ENCODE results near the gene SRC.
"Not testable (repeated sequence)": the region's sequence is repeated elsewhere in the genome, so short reads cannot be mapped to it uniquely, and the experiment has no call there.

SRC gene

DNA sequence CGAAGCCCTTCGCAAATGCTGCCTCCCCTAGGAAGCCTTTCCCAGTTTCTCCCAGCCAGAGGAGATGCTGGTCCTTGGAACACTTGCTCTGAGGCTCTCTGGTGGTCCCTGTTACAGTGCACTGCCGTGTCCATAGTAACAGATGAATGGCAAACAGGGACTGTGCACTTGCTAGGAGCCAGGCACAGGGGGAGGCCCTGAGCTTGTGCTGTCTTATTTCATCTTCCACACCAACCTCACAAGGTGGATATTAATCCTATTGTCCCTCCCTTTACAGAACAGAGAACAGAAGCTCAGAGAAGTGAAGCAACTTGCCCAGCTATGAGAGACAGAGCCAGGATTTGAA is 19.0 kb downstream of the SRC start:
- DNase-seq = peak; percentile 11

DNA sequence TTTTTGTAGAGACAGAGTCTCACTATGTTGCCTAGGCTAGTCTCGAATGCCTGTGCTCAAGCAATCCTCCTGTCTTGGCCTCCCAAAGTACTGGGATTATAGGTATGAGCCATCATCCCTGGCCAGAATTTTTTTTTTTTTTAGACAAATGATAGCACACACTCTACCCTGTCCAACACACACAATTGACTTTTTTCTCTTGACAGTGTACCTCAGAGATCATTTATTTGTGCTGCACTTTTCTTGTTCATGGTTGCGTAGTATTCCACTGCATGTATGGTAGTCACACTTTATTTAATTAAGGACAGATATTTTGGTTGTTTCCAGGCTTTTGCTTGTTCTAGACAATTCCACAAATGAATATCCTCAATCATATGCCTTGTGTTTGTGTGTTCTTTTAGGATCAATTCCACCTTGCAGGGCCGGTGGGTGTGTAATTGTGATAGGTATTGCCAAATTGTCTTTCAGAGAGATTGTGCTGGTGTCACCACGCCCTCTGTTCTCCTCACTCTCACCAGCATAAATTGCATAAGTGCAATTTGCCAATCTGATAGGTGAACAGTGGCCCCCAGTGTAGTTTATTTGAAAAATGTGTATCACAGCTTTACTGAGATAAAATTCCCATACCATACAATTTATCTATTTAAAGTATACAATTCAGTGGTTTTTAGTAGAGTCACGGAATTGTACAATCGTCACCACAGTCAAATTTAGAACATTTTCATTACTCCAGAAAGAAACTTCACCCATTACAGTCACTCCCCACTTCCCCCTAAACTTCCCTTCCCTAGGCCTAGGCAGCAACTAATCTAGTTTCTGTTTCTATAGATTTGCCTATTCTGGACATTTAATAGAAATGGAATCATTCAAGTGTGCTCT is 20.1 kb downstream of the SRC start:
- peak; percentile 6 for DNase-seq

DNA sequence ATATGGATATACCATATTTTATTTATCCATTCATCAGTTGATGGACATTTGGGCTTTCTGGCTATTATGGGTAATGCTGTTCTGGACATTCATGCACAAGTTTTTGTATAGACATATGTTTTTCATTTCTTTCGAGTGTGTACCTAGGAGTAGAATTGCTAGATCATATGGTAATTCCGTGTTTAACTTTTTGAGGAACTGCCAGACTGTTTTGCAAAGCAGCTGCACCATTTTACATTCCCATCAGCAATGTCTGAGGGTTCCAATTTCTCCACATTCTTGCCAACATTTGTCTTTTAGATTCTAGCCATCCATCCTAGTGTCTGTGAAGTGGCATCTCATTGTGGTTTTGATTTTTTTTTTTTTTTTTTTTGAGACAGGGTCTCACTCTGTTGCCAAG is 20.8 kb downstream of the SRC start:
- peak; percentile 4 for DNase-seq

DNA sequence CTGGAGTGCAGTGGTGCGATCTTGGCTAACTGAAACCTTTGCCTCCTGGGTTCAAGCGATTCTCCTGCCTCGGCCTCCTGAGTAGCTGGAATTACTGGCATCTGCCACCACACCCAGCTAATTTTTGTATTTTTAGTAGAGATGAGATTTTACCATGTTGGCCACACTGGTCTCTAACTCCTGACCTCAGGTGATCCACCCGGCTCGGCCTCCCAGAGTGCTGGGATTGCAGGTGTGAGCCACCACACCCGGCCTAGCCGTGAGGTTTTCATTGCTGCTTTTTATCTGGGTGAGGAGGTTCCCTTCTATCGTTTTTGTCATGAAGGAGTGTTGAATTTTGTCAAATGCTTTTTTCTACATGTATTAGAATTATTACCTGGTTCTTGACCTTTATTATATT is 23.9 kb downstream of the SRC start:
- peak; percentile 2 for DNase-seq

DNA sequence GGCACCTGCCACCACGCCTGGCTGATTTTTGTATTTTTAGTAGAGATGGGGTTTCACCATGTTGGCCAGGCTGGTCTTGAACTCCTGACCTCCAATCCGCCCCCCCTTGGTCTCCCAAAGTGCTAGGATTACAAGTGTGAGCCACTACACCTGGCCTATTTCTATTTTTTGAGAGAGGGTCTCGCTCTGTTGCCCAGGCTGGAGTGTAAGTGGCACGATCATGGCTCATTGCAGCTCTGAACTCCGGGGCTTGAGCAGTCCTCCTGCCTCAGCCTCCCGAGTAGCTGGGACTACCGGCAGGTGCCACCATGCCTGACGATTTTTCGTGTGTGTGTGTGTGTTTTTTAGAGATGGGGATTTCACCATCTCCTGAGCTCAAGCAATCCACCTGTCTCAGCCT is 25.9 kb downstream of the SRC start:
- DNase-seq = not testable (repeated sequence)

DNA sequence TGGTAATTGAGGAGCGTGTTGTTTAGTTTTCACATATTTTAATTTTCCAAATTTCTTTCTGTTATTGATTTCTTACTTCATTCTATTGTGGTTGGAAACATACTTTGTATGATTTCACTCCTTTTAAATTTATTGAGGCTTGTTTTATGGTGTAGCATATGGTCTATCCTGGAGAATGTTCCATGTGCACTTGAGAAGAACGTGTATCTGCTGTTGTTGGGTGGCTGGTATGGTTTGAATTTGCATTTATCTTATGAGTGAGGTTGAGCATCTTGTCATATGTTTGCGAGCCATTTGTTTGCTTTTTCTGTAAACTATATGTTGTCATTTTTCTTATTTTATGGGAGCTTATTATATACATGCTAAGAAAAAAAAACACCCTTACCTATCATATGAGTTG is 26.5 kb downstream of the SRC start:
- DNase-seq = no peak

DNA sequence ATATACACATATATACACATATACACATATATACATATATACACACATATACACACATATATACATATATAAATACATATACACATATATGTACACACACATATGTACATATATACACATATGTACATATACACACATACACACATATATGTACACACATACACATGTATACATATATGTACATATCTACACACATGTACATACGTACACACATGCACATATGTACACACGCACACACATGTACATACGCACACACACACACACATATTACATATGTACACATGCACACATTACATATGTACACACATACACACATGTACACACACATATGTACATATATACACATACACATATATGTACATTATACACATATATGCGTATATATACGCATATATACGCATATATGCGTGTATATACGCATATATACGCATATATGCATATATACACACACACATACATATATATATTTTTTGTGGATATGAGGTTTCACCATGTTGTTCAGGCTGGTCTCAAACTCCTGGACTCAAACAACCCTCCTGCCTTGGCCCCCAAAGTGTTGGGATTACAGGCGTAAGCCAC is 27.2 kb downstream of the SRC start:
- DNase-seq = peak; percentile 3

DNA sequence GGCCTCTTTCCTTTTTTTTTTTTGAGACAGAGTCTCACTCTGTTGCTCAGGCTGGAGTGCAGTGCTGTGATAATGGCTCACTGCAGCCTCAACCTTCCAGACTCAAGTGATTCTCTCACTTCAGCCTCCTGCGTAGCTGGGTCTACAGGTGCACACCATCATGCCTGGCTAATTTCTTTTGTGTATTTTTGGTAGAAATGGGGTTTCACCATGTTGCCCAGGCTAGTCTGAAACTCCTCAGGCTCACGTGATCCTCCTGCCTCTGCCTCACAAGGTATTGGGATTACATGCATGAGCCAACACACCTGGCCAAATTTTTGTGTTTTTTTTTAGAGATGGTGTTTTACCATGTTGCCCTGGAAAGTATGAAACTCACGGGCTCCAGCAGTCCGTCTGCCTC is 29.3 kb downstream of the SRC start:
- peak; percentile 3 for DNase-seq

DNA sequence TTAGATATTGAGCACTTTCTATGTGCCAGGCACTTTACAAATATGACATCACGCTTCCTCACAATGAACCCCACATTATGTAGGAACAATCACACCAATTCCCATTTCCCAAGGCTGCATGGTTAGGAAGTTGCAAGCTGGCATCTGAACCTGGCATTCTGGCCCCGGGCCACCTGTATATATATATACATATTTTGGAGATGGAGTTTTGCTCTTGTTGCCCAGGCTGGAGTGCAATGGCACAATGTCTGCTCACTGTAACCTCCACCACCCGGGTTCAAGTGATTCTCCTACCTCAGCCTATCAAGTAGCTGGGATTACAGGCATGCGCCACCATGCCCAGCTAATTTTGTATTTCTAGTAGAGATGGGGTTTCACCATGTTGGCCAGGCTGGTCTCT is 30.4 kb downstream of the SRC start:
- DNase-seq = peak; percentile 9

DNA sequence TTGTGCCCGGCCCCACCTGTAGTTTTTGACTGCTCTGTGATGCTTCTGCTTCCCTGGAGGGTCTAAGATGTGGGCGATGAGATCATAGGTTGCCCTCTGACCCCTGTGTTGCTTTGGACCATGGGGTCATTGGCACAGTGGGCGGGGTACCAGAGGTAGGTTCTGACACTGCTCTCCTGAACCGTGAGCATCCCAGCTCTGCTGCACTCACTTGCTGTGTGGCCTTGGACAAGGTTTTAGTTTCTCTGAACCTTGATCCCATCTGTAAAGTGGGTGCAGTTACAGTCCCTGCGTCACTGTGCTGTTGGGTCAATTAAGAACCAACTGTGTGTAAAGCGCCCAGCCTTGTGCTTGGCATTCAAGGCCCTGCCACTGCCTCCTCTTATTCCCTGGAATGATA is 30.9 kb downstream of the SRC start:
- DNase-seq = peak; percentile 8

DNA sequence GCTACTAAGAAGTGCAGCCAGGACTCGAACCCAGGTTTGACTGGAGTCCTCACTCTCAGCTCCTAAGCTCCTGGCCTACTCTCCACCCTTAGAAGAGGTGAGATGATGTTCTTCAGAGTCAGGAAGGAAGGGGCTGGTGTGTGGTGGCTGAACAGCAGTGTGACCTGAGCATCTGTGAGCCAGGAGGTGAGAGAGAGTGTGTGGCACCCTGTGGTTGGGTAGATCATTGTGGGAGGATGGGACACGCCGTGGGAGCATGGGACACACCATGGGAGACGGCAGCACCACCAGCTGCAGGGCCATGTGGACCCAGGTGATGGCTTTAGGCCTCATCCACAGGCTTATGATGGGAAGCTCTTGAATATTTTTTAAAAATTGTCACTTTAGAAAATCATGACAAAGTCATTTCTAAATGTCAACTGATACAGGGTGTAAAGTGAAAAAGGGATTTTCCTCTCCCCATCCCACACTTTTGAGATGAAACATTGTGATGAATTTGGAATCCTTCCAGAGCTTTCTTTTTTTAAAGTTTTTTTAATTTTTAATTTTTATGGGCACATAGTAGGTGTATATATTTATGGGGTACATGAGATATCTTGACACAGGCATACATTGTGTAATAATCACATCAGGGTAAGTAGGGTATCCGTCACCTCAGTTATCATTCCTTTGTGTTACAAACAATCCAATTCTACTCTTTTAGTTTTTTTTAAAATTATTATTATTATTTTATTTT is 31.6 kb downstream of the SRC start:
- peak; percentile 3 for DNase-seq

DNA sequence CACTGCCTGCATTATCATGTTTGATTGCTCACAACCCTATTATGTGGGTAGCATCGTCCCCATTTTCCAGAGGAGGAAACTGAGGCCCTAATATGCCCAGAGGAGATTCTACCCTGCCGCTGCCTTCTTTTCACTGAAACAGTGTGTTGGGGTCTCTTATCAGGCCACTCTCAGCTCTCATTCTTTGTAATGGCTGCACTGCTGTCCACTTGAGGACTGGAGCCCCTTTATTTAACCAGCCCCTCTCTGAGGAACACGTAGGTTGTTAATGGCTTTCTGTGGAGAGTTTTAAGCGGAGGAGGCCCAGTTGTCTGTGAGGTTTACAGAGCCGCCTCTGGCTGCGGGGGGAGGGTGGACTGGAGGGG is 32.5 kb downstream of the SRC start:
- peak; percentile 3 for DNase-seq

DNA sequence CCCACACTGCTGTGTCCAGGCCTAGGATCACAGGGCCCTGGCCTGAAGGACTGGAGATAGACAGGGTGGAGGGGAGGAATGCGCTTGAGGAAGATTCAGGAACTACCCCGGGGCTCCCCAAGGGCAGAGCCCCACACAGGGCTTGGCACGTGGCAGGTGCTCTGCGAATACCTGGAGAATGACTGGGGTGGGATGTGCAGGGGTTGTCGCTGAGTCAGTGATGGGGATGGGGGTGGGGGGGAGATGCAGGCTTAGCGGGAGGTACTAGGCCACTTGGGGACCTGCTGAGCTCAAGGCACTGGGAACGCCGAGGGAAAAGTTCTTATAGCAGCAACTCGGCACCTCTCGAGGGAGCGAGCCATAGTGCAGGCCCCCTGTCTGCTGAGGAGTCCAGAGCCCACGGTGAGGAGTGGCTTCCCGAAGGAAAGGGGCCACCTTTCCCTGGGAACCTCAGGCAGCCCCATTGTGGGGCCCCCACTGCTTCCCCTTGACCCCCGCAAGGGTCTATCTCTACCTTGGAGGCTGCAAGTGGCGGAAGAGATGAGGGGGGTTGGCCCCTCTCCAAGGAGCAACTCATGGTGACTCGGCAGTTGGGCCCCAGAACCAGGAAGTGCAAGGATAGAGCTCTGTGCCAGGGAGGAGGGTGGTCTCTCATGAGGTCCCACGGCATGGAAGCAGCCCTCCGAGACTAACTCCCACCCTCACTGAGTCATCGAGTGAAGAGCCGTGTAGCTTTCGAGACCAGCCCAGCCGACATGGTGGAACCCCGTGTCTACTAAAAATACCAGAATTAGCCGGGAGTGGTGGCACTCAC is 33.1 kb downstream of the SRC start:
- peak; percentile 42 for DNase-seq

DNA sequence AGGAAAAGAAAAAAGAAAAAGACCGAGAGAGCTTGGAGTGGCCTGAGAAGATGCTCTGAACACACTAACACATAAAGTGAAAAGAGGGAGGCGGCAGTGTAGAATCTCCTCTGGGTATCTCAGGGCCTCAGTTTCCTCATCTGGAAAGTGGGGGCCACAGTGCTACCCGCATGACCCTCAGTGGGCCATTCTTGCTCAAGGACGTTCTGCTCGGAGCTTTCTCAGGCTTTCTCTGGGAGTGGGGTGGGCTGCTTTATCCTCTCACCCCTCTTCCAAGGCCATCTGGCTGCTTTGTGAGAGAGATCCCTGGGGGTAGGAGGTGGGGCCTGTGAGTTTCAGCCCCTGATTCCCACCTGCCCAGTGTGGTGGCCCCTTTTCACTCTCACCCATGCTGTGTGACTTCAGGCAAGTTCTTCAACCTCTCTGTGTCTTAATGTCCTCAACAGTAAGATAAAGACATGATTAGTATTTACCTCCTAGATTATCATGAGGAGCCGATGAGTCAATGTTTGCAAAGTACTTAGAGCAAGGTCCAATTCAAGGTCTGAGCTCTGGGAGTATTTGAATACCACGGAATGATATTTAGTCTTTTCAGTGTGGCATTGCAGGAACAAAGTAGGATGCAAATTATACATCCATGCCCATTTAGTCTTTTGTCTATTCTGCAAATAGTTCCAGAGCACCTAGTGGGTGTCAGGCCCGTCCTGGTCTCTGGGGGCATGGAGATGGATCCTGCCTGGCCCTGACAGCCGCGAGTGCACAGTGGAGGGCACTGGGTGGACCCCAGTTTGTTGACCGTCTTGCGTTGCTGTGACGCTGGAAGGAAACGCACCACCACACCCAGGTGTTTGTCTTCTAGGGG is 34.3 kb downstream of the SRC start:
- DNase-seq = peak; percentile 11

DNA sequence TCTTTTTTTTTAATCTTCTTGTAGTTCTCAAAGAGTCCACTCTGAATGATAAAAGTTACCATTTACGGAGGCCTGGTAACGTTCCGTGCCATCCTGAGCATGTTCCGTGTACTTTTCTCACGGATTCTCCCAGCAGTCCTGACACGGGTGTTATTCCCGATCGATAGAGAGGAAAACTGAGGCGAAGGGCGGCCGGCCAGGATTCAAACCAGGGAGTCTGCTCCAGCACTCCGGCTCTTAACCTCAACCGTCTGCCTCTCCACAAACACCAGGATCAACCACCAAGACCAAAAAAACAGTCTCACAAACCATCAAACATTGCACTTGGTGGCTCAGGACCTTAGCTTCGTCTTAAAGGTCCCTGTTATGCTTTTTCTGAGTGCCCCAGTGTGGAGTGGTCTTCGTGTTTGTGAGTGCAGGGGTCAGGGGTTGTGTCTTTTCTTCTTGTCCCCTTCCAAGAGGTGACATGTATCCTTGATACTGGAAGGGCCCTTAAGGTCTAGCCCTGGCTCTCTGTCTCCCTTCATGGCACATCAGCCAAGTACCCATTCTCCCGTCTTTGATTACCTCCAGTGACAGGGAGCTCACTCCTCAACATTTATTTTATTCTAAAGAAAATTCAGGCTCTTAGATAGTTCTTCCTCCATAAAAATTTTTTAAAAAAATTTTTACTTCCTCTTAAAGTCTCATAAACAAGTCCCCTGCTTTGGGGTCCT is 35.1 kb downstream of the SRC start:
- DNase-seq = peak; percentile 17

DNA sequence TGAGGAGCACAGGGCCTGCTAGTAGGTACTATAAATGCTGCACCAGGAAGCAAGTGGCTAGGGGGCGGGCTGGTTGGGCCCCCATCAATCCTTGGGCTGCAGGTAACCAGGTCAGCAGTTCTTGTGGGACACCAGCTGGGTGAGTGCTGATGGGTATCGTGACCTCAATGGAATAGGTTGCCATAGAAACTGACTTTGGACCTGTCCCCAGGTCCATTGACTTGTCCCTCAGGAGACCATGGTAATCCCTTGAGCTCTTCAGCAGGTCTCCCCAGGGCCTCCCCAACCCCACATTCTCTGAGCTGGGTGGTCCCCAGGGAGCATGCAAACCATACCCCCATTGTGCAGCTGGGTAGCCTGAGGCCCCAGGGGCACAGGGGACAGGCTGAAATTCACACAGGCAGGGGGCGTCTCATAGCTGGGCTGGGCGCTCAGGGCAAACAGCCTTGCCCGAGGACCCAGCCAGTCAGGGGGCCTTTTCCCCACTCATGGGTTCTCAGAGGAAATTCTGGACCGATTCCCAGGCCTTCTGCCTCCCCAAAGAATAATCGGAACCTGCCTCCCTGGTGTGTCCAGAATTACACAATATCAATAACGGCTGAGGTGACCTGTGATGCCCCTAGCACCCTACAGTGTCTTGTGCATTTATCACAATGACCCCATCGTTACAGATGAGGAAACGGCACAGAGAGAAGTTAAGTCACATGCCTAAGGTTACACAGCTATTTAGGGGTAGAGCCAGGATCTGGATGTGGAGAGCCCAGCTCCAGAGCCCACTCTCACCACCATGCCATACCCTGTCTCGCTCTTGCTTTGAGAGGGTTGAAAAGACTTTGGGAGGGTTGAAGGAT is 35.9 kb downstream of the SRC start:
- peak; percentile 13 for DNase-seq

DNA sequence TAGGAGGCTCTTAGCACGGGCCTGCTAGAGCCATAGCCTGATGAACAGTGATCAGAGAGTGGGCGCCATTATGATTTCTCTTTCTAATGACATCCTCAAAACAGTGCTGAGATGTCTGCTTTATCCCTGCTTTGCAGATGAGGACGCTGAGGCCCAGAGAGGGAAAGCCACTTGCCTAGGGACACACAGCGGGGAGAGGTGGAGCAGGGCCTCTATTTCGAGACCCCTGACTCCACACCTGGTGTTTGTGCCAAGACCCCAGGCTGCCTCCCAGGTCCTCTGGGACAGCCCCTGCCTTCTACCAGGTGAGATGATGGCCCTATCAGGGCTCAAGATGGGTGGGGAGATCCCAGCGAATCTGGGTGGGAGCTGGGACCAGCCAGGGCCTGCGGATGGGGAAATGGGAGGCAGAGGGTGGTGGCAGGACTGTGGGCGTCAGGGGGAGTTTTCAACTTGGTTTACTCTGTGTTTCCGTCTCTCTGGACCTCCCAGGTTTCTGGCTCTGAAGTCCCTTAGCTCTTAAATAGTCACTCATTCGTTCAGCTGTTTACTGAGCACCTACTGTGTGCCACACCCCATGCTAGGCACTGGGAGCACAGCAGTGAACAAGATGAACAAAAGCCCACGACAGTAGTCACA is 36.7 kb downstream of the SRC start:
- DNase-seq = peak; percentile 12

DNA sequence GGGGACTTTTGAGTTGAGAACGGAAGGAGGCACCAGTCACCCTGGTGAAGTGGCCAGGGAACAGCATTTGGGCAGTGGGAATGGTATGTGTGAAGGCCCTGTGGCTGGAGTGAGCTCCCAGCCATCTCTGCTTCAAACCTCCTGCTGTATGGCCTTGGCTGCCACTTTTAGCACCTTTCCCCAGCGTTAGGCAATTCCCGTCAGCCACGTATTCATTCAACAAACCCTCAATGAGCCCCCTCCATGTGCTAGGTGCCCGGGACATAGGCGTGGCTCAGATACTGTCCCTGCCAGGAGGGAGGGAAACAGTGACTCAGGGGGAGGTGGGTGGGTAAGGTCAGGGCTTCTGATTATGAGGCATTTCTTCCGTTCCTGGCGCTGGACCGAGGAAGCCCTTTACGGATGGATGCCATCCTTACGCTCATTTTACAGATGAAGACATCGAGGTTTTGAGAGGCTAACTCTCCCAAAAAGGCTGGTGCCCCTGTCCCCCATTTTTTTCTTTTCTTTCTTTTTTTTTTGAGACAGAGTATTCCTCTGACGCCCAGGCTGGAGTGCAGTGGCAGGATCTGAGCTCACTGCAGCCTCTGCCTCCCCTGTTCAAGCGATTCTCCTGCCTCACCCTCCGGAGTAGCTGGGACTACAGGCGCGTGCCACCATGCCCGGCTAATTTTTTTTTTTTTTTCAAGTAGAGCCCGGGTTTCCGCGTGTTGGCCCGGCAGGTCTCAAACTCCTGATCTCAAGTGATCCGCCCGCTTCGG is 37.5 kb downstream of the SRC start:
- DNase-seq = peak; percentile 28

DNA sequence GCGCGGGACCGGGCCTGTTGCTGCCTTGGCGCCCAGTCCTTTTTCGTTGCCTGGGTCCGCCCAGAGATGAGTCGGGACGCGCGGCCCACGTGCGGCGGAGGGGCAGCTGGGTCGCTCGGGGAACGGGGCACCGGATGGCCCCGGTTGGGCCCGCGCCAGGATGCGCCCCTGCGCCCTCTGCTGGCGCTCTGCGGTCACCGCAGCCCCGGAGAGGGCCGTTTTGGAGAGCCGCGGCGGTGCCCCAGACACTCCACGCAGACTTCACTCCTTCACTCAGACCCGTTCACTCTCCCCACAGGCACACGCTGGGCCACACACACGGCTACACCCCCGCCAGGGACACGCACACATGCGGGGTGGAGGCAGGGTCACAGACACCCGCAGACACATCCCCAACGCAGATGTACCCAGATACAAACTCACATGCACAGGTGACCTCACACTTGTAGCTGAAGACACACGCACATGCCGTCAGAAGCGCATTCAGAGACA is 38.8 kb downstream of the SRC start:
- DNase-seq = peak; percentile 79
